Measurements from ENCODE around the gene SGSM2. TPM values are rescaled to one million over a fixed set of nuclear protein-coding genes. Genes with fewer than 3 reads are reported as not detected.

SGSM2 gene
- total RNA-seq, result 10 to 100 TPM; 14.8 to 65.6 (median 30.5) TPM

DNA sequence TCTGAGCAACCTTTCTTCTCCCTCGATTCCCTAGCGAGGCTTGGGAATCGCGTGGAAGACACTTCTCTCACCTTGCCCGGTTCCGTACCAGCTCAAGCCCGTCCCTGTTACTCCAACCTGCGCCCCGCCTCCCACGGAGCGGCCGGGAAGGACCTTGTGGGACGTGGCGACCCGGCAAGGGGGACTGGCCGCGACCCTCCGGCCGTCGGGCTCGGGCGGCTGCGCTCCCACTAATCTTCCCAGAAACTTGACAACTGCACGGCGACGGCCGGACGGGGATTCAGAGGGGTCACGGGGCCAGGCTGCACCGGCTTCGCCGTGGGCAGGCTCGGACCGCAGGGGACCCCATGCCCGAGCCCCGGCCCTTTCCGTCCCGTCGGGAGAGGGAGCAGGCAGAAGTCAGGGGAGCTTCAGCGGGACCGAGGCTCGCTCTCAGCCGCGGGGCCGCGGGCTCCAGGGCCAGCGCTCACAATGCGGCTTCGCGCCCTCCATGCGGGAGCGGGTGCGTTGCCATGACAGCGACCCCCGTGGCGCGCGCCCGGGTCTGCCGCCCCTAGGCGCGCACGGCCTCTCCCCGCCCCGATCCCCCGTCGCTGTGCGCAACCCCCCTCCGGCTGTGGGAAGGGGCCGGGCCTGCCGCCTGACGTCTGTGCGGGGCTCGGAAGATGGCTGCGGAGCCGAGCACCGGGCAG lies at the start of gene SGSM2:
Gene SGSM2, plus strand, starts transcription at position 650 of the 692 bp plus-strand sequence. CDS start 188 bp downstream, outside the sequence.
- no peak for TF ChIP-seq CTCF (IDR thresholded peaks at IDR 0.05; ENCODE audit: low read depth)

DNA sequence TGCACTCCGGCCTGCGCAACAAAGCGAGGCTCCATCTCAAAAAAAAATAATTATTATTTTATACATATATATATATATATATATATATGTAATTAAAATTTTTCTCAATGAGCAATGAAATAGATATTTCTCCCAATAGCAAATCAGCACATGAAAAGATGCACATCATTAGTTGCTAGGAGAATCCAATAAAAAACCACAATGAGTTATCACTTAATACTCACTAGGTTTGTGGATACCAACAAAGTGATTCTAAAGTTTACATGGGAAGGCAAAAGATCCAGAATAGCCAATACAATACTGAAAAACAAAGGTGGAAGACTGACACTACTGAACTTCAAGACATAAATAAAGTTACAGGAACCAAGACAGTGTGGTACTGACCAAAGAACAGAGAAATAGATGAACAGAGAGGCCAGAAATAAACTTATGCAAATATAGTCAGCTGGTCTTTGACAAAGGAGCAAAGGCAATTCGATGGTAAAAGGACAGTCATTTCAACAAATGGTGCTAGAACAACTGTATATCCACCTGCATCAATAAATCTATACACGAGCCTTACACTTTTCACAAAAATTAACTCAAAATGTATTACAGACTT lies 47.3 kb upstream of the SGSM2 start:
- TF ChIP-seq CTCF (IDR thresholded peaks at IDR 0.05; ENCODE audit: low read depth), result no peak

GRCh38 chr17:2292100-2292499 lies 45.2 kb upstream of the SGSM2 start:
- no peak for TF ChIP-seq CTCF (IDR thresholded peaks at IDR 0.05; ENCODE audit: low read depth)

- TF ChIP-seq CTCF (IDR thresholded peaks at IDR 0.05; ENCODE audit: low read depth), result no peak
Observed at GRCh38 chr17:2295575-2295974, 41.7 kb upstream of the SGSM2 start.

DNA sequence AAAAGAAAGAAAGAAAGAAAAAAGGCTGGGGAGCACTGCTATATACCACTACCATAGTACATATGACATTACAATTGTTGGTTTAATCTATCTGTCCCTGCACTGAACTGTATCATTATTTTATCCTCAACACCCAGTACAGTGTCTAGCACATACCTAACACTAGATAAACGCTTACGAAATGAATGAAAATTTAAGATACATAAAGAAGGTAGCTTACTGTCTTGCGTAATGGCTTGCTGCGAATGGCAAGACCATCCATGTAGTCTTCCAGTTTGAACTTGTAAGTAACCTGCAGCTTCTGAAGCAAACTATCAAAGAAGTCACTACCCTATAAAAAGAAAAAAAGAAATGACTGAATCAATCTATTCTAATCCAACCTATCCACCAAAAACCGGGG lies 40.3 kb upstream of the SGSM2 start:
- no peak for TF ChIP-seq CTCF (IDR thresholded peaks at IDR 0.05; ENCODE audit: low read depth)

DNA sequence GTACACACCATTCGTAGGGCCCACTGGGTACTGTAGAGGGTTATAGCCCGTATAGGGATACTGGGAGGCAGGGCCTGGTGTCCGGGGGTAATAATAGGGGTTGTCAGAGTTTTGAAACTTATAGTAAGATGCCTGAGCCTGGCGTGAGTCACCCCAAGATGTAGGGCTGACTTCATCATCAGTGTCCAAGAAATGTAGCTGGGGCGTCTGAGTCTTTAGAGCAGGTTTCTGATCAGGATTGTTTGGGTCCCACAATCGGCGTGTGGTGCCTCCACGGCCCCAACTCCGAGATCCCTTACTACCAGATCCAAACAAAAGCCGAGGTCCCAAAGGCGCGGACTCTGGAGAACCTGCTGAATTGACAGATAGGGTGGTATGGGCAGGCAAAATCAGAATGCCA lies 38.2 kb upstream of the SGSM2 start:
- TF ChIP-seq CTCF (IDR thresholded peaks at IDR 0.05; ENCODE audit: low read depth), result no peak

- TF ChIP-seq CTCF (IDR thresholded peaks at IDR 0.05; ENCODE audit: low read depth), result no peak
Observed at GRCh38 chr17:2299756-2300155, 37.5 kb upstream of the SGSM2 start.

All from subcutaneous adipose tissue (tissue), 4 donors.